Measurements from ENCODE around the gene RNF123.

The RNF123 gene

DNA sequence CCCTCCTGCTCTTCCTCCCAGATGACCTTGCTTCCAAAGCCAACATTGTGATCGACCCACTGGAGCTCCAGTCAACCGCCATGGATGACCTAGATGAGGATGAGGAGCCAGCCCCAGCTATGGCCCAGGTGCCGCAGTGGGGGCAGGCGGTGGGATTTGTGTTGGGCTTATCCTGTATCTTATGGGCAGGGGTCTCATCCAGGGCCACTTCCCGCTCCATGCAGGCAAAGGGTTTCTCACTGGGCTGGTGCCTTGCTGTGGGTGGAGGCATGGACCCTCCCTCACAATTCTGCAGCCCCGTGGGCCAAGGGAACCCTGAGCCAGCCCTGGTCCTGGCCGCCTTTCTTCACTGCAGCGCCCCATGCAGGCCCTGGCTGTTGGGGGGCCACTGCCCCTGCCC is 15.3 kb downstream of the RNF123 start:
- Histone ChIP-seq H3K27ac (replicated peaks) (no peak overlapping the region), H3K27me3 (ENCODE audit: insufficient read depth, poor library complexity, severe bottlenecking) (no peaks in the 10 kb centered on the region), H3K4me3 (replicated peaks; ENCODE audit: insufficient read depth, low read length) (no peak overlapping the region)
- no peak for DNase-seq (ENCODE audit: low read depth in 1 of 2, low spot score in 1 of 2)
- TF ChIP-seq, protein P1, sequence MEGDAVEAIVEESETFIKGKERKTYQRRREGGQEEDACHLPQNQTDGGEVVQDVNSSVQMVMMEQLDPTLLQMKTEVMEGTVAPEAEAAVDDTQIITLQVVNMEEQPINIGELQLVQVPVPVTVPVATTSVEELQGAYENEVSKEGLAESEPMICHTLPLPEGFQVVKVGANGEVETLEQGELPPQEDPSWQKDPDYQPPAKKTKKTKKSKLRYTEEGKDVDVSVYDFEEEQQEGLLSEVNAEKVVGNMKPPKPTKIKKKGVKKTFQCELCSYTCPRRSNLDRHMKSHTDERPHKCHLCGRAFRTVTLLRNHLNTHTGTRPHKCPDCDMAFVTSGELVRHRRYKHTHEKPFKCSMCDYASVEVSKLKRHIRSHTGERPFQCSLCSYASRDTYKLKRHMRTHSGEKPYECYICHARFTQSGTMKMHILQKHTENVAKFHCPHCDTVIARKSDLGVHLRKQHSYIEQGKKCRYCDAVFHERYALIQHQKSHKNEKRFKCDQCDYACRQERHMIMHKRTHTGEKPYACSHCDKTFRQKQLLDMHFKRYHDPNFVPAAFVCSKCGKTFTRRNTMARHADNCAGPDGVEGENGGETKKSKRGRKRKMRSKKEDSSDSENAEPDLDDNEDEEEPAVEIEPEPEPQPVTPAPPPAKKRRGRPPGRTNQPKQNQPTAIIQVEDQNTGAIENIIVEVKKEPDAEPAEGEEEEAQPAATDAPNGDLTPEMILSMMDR (IDR thresholded peaks at IDR 0.05; ENCODE audit: insufficient read depth, low read length) = no peak

DNA sequence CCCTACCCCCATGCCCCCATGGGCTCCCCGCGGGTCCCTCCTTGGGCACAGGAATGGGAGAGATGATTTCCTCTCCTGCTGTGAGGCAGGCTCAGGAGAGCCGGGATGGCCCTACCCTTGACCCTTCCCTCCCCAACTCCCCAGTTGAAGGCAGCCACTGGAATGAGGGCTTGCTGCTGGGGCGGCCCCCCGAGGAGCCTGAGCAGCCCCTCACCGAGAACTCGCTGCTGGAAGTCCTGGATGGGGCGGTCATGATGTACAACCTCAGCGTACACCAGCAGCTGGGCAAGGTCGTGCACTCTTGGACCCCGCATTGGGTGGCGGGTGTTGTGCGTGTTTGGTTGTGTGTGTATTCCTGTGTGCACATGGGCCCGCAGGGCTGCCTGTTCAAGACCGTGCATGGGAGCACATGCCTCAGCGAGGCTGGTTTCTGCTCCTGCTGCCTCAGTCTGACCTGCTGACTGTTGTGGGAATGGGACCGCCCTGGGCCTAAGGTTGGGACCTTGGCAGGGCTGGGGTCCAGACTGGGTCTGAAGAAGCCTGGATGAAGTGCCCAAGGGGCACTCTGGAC is 16.1 kb downstream of the RNF123 start:
- no peak overlapping the region for H3K27ac ChIP-seq (replicated peaks)
- no peak overlapping the region for H3K4me3 ChIP-seq (replicated peaks; ENCODE audit: insufficient read depth, low read length)
- H3K27me3 ChIP-seq (ENCODE audit: insufficient read depth, poor library complexity, severe bottlenecking) = no peaks in the 10 kb centered on the region
- no peak for DNase-seq (ENCODE audit: low read depth in 1 of 2, low spot score in 1 of 2)
- TF ChIP-seq SPI1 (IDR thresholded peaks at IDR 0.05; ENCODE audit: borderline replicate concordance, low read depth) (no peak), POLR2AphosphoS5 (IDR thresholded peaks at IDR 0.05; ENCODE audit: low read depth) (no peak), GABPA (IDR thresholded peaks at IDR 0.05; ENCODE audit: low read depth) (no peak)
- TF ChIP-seq, protein P1 (IDR thresholded peaks at IDR 0.05; ENCODE audit: insufficient read depth, low read length) = no peak
- TF ChIP-seq, protein P2, sequence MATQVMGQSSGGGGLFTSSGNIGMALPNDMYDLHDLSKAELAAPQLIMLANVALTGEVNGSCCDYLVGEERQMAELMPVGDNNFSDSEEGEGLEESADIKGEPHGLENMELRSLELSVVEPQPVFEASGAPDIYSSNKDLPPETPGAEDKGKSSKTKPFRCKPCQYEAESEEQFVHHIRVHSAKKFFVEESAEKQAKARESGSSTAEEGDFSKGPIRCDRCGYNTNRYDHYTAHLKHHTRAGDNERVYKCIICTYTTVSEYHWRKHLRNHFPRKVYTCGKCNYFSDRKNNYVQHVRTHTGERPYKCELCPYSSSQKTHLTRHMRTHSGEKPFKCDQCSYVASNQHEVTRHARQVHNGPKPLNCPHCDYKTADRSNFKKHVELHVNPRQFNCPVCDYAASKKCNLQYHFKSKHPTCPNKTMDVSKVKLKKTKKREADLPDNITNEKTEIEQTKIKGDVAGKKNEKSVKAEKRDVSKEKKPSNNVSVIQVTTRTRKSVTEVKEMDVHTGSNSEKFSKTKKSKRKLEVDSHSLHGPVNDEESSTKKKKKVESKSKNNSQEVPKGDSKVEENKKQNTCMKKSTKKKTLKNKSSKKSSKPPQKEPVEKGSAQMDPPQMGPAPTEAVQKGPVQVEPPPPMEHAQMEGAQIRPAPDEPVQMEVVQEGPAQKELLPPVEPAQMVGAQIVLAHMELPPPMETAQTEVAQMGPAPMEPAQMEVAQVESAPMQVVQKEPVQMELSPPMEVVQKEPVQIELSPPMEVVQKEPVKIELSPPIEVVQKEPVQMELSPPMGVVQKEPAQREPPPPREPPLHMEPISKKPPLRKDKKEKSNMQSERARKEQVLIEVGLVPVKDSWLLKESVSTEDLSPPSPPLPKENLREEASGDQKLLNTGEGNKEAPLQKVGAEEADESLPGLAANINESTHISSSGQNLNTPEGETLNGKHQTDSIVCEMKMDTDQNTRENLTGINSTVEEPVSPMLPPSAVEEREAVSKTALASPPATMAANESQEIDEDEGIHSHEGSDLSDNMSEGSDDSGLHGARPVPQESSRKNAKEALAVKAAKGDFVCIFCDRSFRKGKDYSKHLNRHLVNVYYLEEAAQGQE (IDR thresholded peaks at IDR 0.05; ENCODE audit: insufficient replicate concordance, low read depth) = no peak

DNA sequence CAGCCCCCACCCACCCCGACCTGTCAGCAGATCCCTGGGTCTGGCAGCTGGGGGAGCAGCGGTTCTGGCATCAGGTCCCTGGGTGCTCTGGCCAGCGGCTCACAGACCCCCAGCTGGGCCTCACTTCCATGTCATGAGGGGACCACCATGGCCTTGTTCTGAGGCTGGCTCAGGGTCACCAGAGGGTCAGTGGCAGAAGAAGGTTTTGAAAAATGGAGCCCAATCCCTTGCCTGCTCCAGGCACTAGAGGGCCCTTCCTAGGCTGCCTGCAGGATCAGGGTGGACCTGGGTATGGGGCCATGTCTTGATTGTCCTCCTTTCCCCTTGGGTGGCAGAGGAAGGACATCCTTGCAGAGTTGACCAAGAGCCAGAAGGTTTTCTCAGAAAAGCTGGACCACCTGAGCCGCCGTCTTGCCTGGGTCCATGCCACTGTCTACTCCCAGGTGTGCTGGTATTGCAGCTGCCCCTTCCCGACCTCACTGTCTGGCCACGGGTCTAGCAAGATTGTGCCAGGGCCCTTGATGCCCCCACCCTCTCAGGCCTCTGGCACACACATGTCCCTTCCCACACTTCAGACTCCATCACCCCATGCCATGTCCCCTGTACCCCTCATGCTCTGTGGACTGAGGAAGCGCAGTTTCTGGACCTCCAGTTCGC is 17.2 kb downstream of the RNF123 start:
- DNase-seq (ENCODE audit: low read depth in 1 of 2, low spot score in 1 of 2) = no peak

DNA sequence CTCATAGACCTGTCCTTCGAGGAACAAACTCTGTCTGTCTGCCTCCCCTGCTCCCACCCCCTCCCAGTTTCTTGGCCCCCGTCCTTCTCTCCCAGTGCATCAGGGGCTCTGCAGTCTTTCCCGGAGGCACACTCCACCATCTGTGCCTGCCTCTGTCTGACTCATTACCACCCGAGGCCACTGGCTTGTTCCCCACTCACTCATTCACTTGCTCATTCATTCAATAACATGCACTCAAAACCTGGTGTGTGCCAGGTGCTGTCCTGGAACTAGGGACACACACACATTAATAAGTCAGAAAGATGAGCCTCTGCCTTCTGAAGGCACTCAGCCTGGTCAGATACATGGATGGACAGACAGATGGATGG is 17.7 kb downstream of the RNF123 start:
- Histone ChIP-seq H3K4me3 (replicated peaks; ENCODE audit: insufficient read depth, low read length) (no peak overlapping the region), H3K27me3 (ENCODE audit: insufficient read depth, poor library complexity, severe bottlenecking) (no peaks in the 10 kb centered on the region), H3K27ac (replicated peaks) (no peak overlapping the region)
- DNase-seq (ENCODE audit: low read depth in 1 of 2, low spot score in 1 of 2) = no peak
- TF ChIP-seq, protein P1 (IDR thresholded peaks at IDR 0.05; ENCODE audit: insufficient read depth, low read length) = no peak
- TF ChIP-seq, protein P2 (IDR thresholded peaks at IDR 0.05; ENCODE audit: insufficient replicate concordance, low read depth) = no peak
- TF ChIP-seq POLR2AphosphoS5 (IDR thresholded peaks at IDR 0.05; ENCODE audit: low read depth) = no peak
- TF ChIP-seq GABPA (IDR thresholded peaks at IDR 0.05; ENCODE audit: low read depth) = no peak
- TF ChIP-seq SPI1 (IDR thresholded peaks at IDR 0.05; ENCODE audit: borderline replicate concordance, low read depth) = no peak

More for the DNA sequence above, 17.2 kb downstream of the RNF123 start:
- no peaks in the 10 kb centered on the region for H3K27me3 ChIP-seq (ENCODE audit: insufficient read depth, poor library complexity, severe bottlenecking)
- no peak for TF ChIP-seq POLR2AphosphoS5 (IDR thresholded peaks at IDR 0.05; ENCODE audit: low read depth)
- TF ChIP-seq, protein P1 (IDR thresholded peaks at IDR 0.05; ENCODE audit: insufficient read depth, low read length) = no peak
- H3K4me3 ChIP-seq (replicated peaks; ENCODE audit: insufficient read depth, low read length) = no peak overlapping the region
- no peak overlapping the region for H3K27ac ChIP-seq (replicated peaks)

All from HL-60 (cell line).